Psoas muscle (tissue), 8 donors: ENCODE measurements around the gene CHST6. TPM values are rescaled to one million over a fixed set of nuclear protein-coding genes. Genes with fewer than 3 reads are reported as not detected.

Experiments used
- ATAC-seq, 4 donors: fragments of 200-7000 bp; cut with Tn5 transposase; one replicate each; pipeline ENCODE4 v1.9.1; 2020; ENCODE audit warnings: moderate library complexity in 3 of 4, mild to moderate bottlenecking in 2 of 4
- DNase-seq, 2 donors: peaks; one replicate each; pipeline ENCODE4 v3.0.0-alpha.2; 2020
- H3K27ac ChIP-seq: fragments of 200-600 bp; one replicate; pipeline ENCODE4 v1.8.0; 2022
- H3K27me3 ChIP-seq, 3 donors: fragments of 200-600 bp in 1 of 3; one replicate each; pipeline versions ENCODE4 v1.6.1 to v1.8.0; 2013 to 2022; ENCODE audit warnings: low read length in 2 of 3, mild to moderate bottlenecking in 2 of 3, moderate library complexity in 1 of 3; ENCODE audit not compliant: insufficient read depth in 3 of 3
- H3K36me3 ChIP-seq, 2 donors: fragments of 200-600 bp in 1 of 2; one replicate each; pipeline versions ENCODE4 v1.6.1 to v1.8.0; 2013 to 2022; ENCODE audit warnings: low read depth in 1 of 2, mild to moderate bottlenecking in 1 of 2, moderate library complexity in 1 of 2; ENCODE audit not compliant: insufficient read depth in 1 of 2
- H3K4me1 ChIP-seq: fragments of 200-600 bp; one replicate; pipeline ENCODE4 v1.8.0; 2022
- H3K4me3 ChIP-seq: fragments of 200-600 bp; one replicate; pipeline ENCODE4 v1.8.0; 2022; ENCODE audit warnings: mild to moderate bottlenecking
- H3K9me3 ChIP-seq: fragments of 200-600 bp; one replicate; pipeline ENCODE4 v1.8.0; 2022
- WGBS, 3 donors: extraction: QIAGEN DNeasy Blood & Tissue Kit; methylation state at CpG; one replicate each; pipeline versions ENCODE4 v1.1.6 to v1.1.7; 2013; 5-methylcytosine and 5-hydroxymethylcytosine counted together
- intact Hi-C, 2 donors: fragments of 100-400 bp; cut with DNase I; formaldehyde crosslinking; loops; one replicate each; pipeline versions ENCODE4 v1.11.0 to v1.14.2; 2022
- polyA plus RNA-seq, 3 donors: library from polyadenylated mRNA; stranded (reverse); fragments of 200-250 nt; gene quantifications; one replicate each; pipeline ENCODE4 v1.2.3, GENCODE V29; 2013
- total RNA-seq, 4 donors: library from RNA; stranded (reverse); fragmentation: NEBNext Ultra II Directional in 2 of 4; extraction: Animal tissue kit (Norgen Biotek cat#: 25700) in 2 of 4; gene quantifications; one replicate each; pipeline versions ENCODE4 v1.2.1 to v1.2.4, GENCODE V29; 2021 to 2023
- TF ChIP-seq, protein P1 (sequence below): fragments of 200-600 bp; IDR thresholded peaks from one replicate; pipeline ENCODE4 v1.8.0; 2022; ENCODE audit warnings: antibody characterized with exemption
- donor health status: healthy with polysubstance abuse.
- donor health status: DM: no; HTN: no; CAD: no; lungs with moderate emphysema.
- donor health status: Bipolar disorder and iron deficiency.
- donor health status: healthy.
- donor health status: DM: yes; HTN: yes; CAD: no.
- donor health status: DM: no; HTN: no; CAD: no.
- donor health status: DM: no; HTN: no; CAD: no.
- donor health status: DM: yes; HTN: yes; CAD: no.

The CHST6 gene
- total and polyA plus RNA-seq, 7 donors, result 0.01 to 5.8 (median 0.15) TPM

DNA sequence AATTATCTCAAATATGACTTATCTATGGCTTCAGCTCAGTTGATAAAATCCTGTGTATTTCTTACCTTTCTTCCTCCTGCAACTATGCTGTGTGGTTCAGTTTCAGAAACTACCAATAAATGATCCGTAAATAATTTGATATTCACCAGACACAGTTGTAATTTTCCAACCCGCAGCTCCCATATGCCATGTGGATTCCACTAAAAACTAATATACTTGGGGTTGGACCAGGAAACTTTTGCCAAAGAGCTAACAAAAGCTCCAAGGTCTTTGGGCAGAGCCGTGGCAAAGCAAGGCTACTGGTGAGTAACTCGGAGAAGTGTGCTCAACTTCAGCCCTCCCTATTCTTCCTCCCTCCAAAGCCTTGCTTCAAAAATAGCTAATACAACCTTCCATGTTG, 2.3 kb upstream of the CHST6 start:
- WGBS, 3 donors, result 49 to 67% (median 52%) methylated on average over 4 of the region's 4 CpGs
- DNase-seq (no peak), ATAC-seq (no peak)
- Histone ChIP-seq H3K36me3 (no peaks in the 10 kb centered on the region), H3K4me1 (peaks cover 4% of the 10 kb centered on the region), H3K27ac (no peak overlapping the region), H3K9me3 (no peaks in the 10 kb centered on the region), H3K4me3 (no peak overlapping the region), H3K27me3 (peaks cover 0 to 25% (median 3%) of the 10 kb centered on the region in 3 donors)
- TF ChIP-seq, protein P1, sequence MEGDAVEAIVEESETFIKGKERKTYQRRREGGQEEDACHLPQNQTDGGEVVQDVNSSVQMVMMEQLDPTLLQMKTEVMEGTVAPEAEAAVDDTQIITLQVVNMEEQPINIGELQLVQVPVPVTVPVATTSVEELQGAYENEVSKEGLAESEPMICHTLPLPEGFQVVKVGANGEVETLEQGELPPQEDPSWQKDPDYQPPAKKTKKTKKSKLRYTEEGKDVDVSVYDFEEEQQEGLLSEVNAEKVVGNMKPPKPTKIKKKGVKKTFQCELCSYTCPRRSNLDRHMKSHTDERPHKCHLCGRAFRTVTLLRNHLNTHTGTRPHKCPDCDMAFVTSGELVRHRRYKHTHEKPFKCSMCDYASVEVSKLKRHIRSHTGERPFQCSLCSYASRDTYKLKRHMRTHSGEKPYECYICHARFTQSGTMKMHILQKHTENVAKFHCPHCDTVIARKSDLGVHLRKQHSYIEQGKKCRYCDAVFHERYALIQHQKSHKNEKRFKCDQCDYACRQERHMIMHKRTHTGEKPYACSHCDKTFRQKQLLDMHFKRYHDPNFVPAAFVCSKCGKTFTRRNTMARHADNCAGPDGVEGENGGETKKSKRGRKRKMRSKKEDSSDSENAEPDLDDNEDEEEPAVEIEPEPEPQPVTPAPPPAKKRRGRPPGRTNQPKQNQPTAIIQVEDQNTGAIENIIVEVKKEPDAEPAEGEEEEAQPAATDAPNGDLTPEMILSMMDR, result no peak
- intact Hi-C loops, result no loop called here

DNA sequence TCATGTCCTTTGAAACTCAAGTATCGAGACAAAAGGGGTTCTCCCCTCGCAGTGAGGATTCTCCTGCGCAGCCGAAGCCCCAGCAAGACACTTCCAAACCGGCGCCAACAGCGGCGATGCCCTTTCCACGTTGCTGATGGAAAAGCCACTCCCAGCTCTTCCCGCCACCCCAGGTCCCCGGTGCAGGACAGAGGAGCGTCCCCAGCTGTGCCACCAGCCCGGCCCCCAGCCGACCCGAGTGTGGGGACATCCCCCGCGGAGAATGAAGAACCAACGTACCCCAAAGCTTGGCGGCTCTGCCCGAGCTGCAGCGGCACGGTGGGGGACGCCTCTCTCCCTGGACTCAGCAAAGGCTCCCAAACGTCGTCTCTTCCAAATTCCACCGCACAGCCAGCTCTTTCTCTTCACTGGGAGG, 573 bp downstream of the CHST6 start:
- WGBS, 3 donors, result 3 to 4% (median 3%) methylated on average over 26 of the region's 26 CpGs
- no peaks in the 10 kb centered on the region for H3K9me3 ChIP-seq
- H3K36me3 ChIP-seq, result no peaks in the 10 kb centered on the region
- DNase-seq, result no peak
- peak overlapping the region; percentile 45 for H3K4me3 ChIP-seq
- H3K27me3 ChIP-seq, result peaks cover 0 to 25% (median 3%) of the 10 kb centered on the region in 3 donors
- TF ChIP-seq, protein P1, result no peak
- peak in 1 of 4 donors; percentile 19 for ATAC-seq
- H3K4me1 ChIP-seq, result peaks cover 4% of the 10 kb centered on the region
- H3K27ac ChIP-seq, result no peak overlapping the region
- intact Hi-C loops, result no loop called here

DNA sequence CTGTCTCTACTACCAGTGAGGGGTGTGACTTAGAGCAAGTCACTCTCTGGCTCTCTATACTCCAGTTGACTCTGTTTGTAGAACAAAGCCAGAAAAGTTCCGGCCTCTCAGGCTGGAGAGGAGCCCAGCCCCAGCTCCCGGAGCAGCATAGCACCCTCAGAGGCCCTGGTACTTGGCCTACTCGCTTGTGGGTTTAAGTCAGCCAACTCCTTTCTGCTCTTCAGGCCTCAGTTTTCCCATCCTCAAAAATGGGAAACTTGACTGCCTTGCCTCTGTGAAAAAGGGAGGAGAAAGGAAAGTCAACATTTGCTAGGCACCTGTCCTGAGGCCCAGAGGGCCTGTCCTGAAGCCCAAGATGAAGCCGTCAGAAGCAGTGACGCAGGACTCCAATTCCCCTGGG, 1.1 kb downstream of the CHST6 start:
- Histone ChIP-seq H3K27me3 (peaks cover 0 to 25% (median 3%) of the 10 kb centered on the region in 3 donors), H3K4me1 (peaks cover 4% of the 10 kb centered on the region), H3K4me3 (peak overlapping the region; percentile 45), H3K36me3 (no peaks in the 10 kb centered on the region), H3K9me3 (no peaks in the 10 kb centered on the region), H3K27ac (no peak overlapping the region)
- 28 to 44% (median 40%) methylated on average over 5 of the region's 5 CpGs for WGBS, 3 donors
- TF ChIP-seq, protein P1, result no peak
- DNase-seq, result no peak
- no peak for ATAC-seq
- intact Hi-C loops, result no loop called here

DNA sequence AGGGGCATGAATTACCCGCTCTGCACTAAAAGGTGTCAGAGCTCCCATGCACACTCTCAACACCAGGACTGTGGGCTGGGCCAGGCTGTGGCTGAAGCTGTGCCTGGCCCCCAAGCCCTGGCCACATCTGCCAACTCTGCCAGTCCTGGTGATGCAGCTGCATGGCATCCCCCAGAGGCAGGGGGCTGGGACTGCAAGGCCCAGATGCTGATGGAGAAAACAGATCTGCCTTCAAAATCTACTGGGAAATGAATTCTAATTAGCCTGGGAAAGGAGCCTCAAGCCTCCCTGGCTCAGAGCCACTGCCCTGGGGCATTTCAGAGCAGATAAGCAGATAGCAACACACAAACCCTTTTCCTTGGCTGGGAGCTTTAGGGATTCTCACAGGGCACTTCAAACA, 3.4 kb downstream of the CHST6 start:
- Histone ChIP-seq H3K36me3 (no peaks in the 10 kb centered on the region), H3K27me3 (peaks cover 0 to 25% (median 3%) of the 10 kb centered on the region in 3 donors), H3K4me1 (peaks cover 4% of the 10 kb centered on the region), H3K4me3 (no peak overlapping the region), H3K27ac (no peak overlapping the region), H3K9me3 (no peaks in the 10 kb centered on the region)
- TF ChIP-seq, protein P1, result no peak
- ATAC-seq (no peak), DNase-seq (no peak)
- intact Hi-C loops, result no loop called here
- WGBS, 3 donors, result 74 to 92% (median 87%) methylated on average over 1 of the region's 1 CpG

DNA sequence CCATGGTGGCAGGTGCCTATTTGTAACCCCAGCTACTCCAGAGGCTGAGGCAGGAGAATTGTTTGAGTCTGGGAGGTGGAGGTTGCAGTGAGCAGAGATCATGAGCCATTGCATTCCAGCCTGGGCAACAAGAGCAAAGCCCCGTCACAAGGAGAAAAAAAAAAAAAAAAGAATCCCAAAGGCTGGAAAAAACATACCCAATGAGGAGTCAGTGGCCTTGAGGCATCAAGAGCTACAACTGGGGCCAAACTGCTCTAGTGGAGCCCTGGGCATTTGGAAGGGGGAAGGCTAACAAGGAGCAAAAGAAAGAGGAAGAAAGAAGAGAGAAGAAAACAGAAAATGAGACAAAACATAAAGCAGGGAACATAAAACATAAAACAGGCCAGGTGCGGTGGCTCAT, 6.9 kb downstream of the CHST6 start:
- H3K27me3 ChIP-seq, result peaks cover 0 to 6% (median 0%) of the 10 kb centered on the region in 3 donors
- TF ChIP-seq, protein P1, result no peak
- no peak overlapping the region for H3K4me3 ChIP-seq
- no peaks in the 10 kb centered on the region for H3K36me3 ChIP-seq
- H3K9me3 ChIP-seq, result no peaks in the 10 kb centered on the region
- H3K4me1 ChIP-seq, result peaks cover 4% of the 10 kb centered on the region
- no peak for DNase-seq
- intact Hi-C loops, result no loop called here
- ATAC-seq, result no peak
- 89 to 100% (median 94%) methylated on average over 2 of the region's 2 CpGs for WGBS, 3 donors
- no peak overlapping the region for H3K27ac ChIP-seq
